H1 (cell line): ENCODE data around the gene PHACTR1. TPM values are rescaled to one million over a fixed set of nuclear protein-coding genes. Genes with fewer than 3 reads are reported as not detected.

Experiments used
- CTCF ChIA-PET: fragments of 300-600 bp; sonication (Branson Sonifier 250); formaldehyde crosslinking; loops from one replicate; lab custom pipeline; 2021; ENCODE audit not compliant: partially characterized antibody; lab: Charles Lee
- POLR2A ChIA-PET: fragments of 300-600 bp; sonication (Branson Sonifier 250); formaldehyde crosslinking; loops from one replicate; lab custom pipeline; 2021; ENCODE audit warnings: inconsistent platforms; ENCODE audit not compliant: partially characterized antibody; lab: Charles Lee
- DNase-seq, 2 experiments: peaks; one replicate each; pipeline versions ENCODE4 v3.0.0 to v3.0.0-alpha.2; 2010 to 2022; ENCODE audit warnings: low spot score in 2 of 2, low read depth in 1 of 2, mixed read lengths in 1 of 2
- FAIRE-seq: peaks from 2 replicates; lab custom pipeline; 2011; peaks lifted over from hg19 to GRCh38; lab: Jason Lieb, UNC
- H2AFZ ChIP-seq: 2 replicates; pipeline ENCODE4 v1.8.1; 2012; ENCODE audit warnings: low read length, inconsistent platforms
- H2AK5ac ChIP-seq: 2 replicates; pipeline ENCODE4 v1.6.1; 2013; ENCODE audit warnings: low read depth, low read length
- H2BK120ac ChIP-seq: replicated peaks from 2 replicates; pipeline ENCODE3; 2013; ENCODE audit warnings: low read depth, low read length, inconsistent platforms
- H2BK12ac ChIP-seq: 2 replicates; pipeline ENCODE4 v1.6.1; 2013; ENCODE audit warnings: low read depth, low read length
- H2BK15ac ChIP-seq: 2 replicates; pipeline ENCODE4 v1.6.1; 2013; ENCODE audit warnings: low read length
- H2BK20ac ChIP-seq: 2 replicates; pipeline ENCODE4 v1.6.1; 2013; ENCODE audit warnings: low read length
- H2BK5ac ChIP-seq: 2 replicates; pipeline ENCODE4 v1.6.1; 2013; ENCODE audit warnings: low read depth, low read length
- H3K14ac ChIP-seq: 2 replicates; pipeline ENCODE4 v1.6.1; 2013; ENCODE audit warnings: inconsistent platforms; ENCODE audit not compliant: insufficient read length
- H3K18ac ChIP-seq: 2 replicates; pipeline ENCODE4 v1.6.1; 2013; ENCODE audit warnings: low read length; ENCODE audit errors: extremely low read depth
- H3K23ac ChIP-seq: 2 replicates; pipeline ENCODE4 v1.6.1; 2013; ENCODE audit warnings: inconsistent platforms; ENCODE audit not compliant: insufficient read length
- H3K23me2 ChIP-seq: 2 replicates; pipeline ENCODE4 v1.6.1; 2013; ENCODE audit warnings: low read depth, low read length
- H3K27ac ChIP-seq: 2 replicates; pipeline ENCODE4 v1.6.1; 2011; ENCODE audit warnings: low read depth, low read length, inconsistent platforms
- H3K27me3 ChIP-seq, 4 experiments: replicated peaks in 1 of 4; 1 replicate in 1 of 4; 2 replicates in 3 of 4; pipeline versions ENCODE4 v1.6.1 to v1.8.1; 2011 to 2013; ENCODE audit warnings: low read length in 3 of 4, mild to moderate bottlenecking in 3 of 4, inconsistent platforms in 2 of 4, mixed read lengths in 2 of 4, moderate library complexity in 1 of 4; ENCODE audit not compliant: control insufficient read depth in 3 of 4, insufficient read depth in 3 of 4; ENCODE audit errors: extremely low read depth in 1 of 4
- H3K36me3 ChIP-seq, 4 experiments: 2 replicates each; pipeline versions ENCODE4 v1.6.1 to v1.8.1; 2011 to 2013; ENCODE audit warnings: mild to moderate bottlenecking in 4 of 4, low read length in 3 of 4, moderate library complexity in 2 of 4, control low read depth in 1 of 4, inconsistent platforms in 1 of 4; ENCODE audit not compliant: insufficient read depth in 4 of 4, control insufficient read depth in 2 of 4
- H3K4ac ChIP-seq: replicated peaks from 2 replicates; pipeline ENCODE3; 2013; ENCODE audit warnings: low read length, low read depth, mixed read lengths, inconsistent platforms; ENCODE audit not compliant: insufficient read length
- H3K4me1 ChIP-seq, 4 experiments: replicated peaks in 1 of 4; 1 replicate in 1 of 4; 2 replicates in 3 of 4; pipeline versions ENCODE4 v1.6.1 to v1.8.1; 2011 to 2013; ENCODE audit warnings: low read length in 3 of 4, inconsistent platforms in 2 of 4, mixed read lengths in 1 of 4; ENCODE audit not compliant: insufficient read depth in 4 of 4, control insufficient read depth in 3 of 4
- H3K4me2 ChIP-seq, 2 experiments: 2 replicates each; pipeline versions ENCODE4 v1.6.1 to v1.8.1; 2011 to 2013; ENCODE audit warnings: low read depth in 2 of 2, low read length in 2 of 2, control low read depth in 1 of 2, inconsistent platforms in 1 of 2, mild to moderate bottlenecking in 1 of 2; ENCODE audit not compliant: insufficient read depth in 1 of 2
- H3K4me3 ChIP-seq, 4 experiments: fragments of 200-600, 300-600 bp in 1 of 4; sonication (generic), shearing (Covaris generic), sonication (Bioruptor Twin) in 1 of 4; 2 replicates each; pipeline versions ENCODE4 v1.5.1 to v1.8.1; 2011 to 2016; ENCODE audit warnings: low read length in 4 of 4, low read depth in 3 of 4, control low read depth in 2 of 4, inconsistent platforms in 2 of 4, mild to moderate bottlenecking in 2 of 4, mixed read lengths in 1 of 4, moderate library complexity in 1 of 4; ENCODE audit not compliant: insufficient read depth in 2 of 4; ENCODE audit errors: extremely low read depth in 1 of 4
- H3K56ac ChIP-seq: replicated peaks from 2 replicates; pipeline ENCODE3; 2013; ENCODE audit warnings: low read depth, mild to moderate bottlenecking, mixed read lengths, low read length, inconsistent platforms; ENCODE audit not compliant: insufficient read length
- H3K79me1 ChIP-seq: 2 replicates; pipeline ENCODE4 v1.6.1; 2013; ENCODE audit warnings: low read depth, low read length, control low read depth
- H3K79me2 ChIP-seq, 2 experiments: 2 replicates each; pipeline versions ENCODE4 v1.6.1 to v1.8.1; 2012 to 2013; ENCODE audit warnings: low read length in 2 of 2, mild to moderate bottlenecking in 2 of 2, inconsistent platforms in 1 of 2; ENCODE audit not compliant: insufficient read depth in 2 of 2, control insufficient read depth in 1 of 2
- H3K9ac ChIP-seq, 4 experiments: replicated peaks in 1 of 4; 1 replicate in 1 of 4; 2 replicates in 3 of 4; pipeline versions ENCODE4 v1.6.1 to v1.8.1; 2011 to 2013; ENCODE audit warnings: low read depth in 3 of 4, low read length in 3 of 4, control low read depth in 2 of 4, mild to moderate bottlenecking in 2 of 4, moderate library complexity in 2 of 4, inconsistent platforms in 1 of 4; ENCODE audit errors: extremely low read depth in 1 of 4
- H3K9me3 ChIP-seq, 2 experiments: 2 replicates each; pipeline versions ENCODE4 v1.6.1 to v1.8.1; 2012 to 2013; ENCODE audit warnings: mild to moderate bottlenecking in 2 of 2, moderate library complexity in 2 of 2, control low read depth in 1 of 2, inconsistent platforms in 1 of 2, low read depth in 1 of 2, low read length in 1 of 2, mixed read lengths in 1 of 2; ENCODE audit not compliant: insufficient read depth in 2 of 2
- H4K20me1 ChIP-seq, 2 experiments: replicated peaks in 1 of 2; 2 replicates each; pipeline versions ENCODE3 to v1.8.1; 2011 to 2013; ENCODE audit warnings: inconsistent platforms in 2 of 2, low read length in 2 of 2, mild to moderate bottlenecking in 1 of 2; ENCODE audit not compliant: insufficient read depth in 2 of 2, control insufficient read depth in 1 of 2
- H4K5ac ChIP-seq: 2 replicates; pipeline ENCODE4 v1.6.1; 2013; ENCODE audit warnings: low read length, low read depth, mixed read lengths, inconsistent platforms; ENCODE audit not compliant: insufficient read length
- H4K8ac ChIP-seq: 2 replicates; pipeline ENCODE4 v1.8.0; 2013; ENCODE audit warnings: mild to moderate bottlenecking, moderate library complexity, low read length, inconsistent platforms; ENCODE audit not compliant: insufficient read depth; ENCODE audit errors: extremely low read depth
- H4K91ac ChIP-seq: replicated peaks from 2 replicates; pipeline ENCODE3; 2013; ENCODE audit warnings: low read length, mixed read lengths, inconsistent platforms; ENCODE audit not compliant: insufficient read length
- ATF2 ChIP-seq: IDR thresholded peaks from 2 replicates; pipeline ENCODE4 v1.6.1; 2012; ENCODE audit warnings: low read length, inconsistent platforms
- CBX5 ChIP-seq: fragments of 300-800, 300-1000 bp; sonication (generic); IDR thresholded peaks from 2 replicates; pipeline ENCODE4 v1.7.1; 2016; ENCODE audit warnings: antibody characterized with exemption, low read length, low read depth
- CBX8 ChIP-seq: fragments of 300-800, 300-1000 bp; sonication (generic); IDR thresholded peaks from 2 replicates; pipeline ENCODE4 v1.7.1; 2016; ENCODE audit warnings: low read depth, low read length, borderline replicate concordance
- CHD1 ChIP-seq: IDR thresholded peaks from 2 replicates; pipeline ENCODE4 v1.6.1; 2012; ENCODE audit warnings: low read depth, low read length, improper control_type of control experiment
- CHD2 ChIP-seq: IDR thresholded peaks from 2 replicates; pipeline ENCODE4 v1.6.1; 2012; ENCODE audit warnings: low read length, improper control_type of control experiment
- GABPA ChIP-seq: IDR thresholded peaks from 2 replicates; pipeline ENCODE4 v1.6.1; 2011; ENCODE audit warnings: mild to moderate bottlenecking, low read length, moderate library complexity, borderline replicate concordance; ENCODE audit not compliant: insufficient read depth
- HDAC6 ChIP-seq: IDR thresholded peaks from one replicate; pipeline ENCODE4 v1.7.1; 2012; ENCODE audit warnings: low read depth, mild to moderate bottlenecking, inconsistent platforms, low read length, moderate library complexity
- RXRA ChIP-seq: IDR thresholded peaks from 2 replicates; pipeline ENCODE4 v1.6.1; 2011; ENCODE audit warnings: low read depth, mild to moderate bottlenecking, low read length, moderate library complexity; ENCODE audit not compliant: insufficient read depth
- SIN3A ChIP-seq, 2 experiments: IDR thresholded peaks in 1 of 2; conservative IDR thresholded peaks in 1 of 2; 2 replicates each; pipeline ENCODE4 v1.6.1; 2011 to 2012; ENCODE audit warnings: low read length in 2 of 2, improper control_type of control experiment in 1 of 2, low read depth in 1 of 2, mild to moderate bottlenecking in 1 of 2
- ZNF274 ChIP-seq: IDR thresholded peaks from 2 replicates; pipeline ENCODE4 v1.7.0; 2012; ENCODE audit warnings: low read length, borderline replicate concordance; ENCODE audit errors: extremely low read depth
- WGBS, 2 experiments: shearing (Covaris generic) in 1 of 2; methylation state at CpG; one replicate each; pipeline versions ENCODE4 v1.1.6 to v1.1.7; 2013 to 2015; ENCODE audit warnings: low lambda C conversion rate in 2 of 2, mixed read lengths in 2 of 2, inconsistent platforms in 1 of 2, low coverage in 1 of 2, missing lambda C conversion rate in 1 of 2; ENCODE audit not compliant: insufficient replicate concordance in 2 of 2, insufficient coverage in 1 of 2, insufficient read length in 1 of 2; ENCODE audit errors: extremely low coverage in 1 of 2, missing lambda C conversion rate in 1 of 2; 5-methylcytosine and 5-hydroxymethylcytosine counted together
- polyA plus RNA-seq, 7 experiments: library from polyadenylated mRNA; depleted of rRNA in 3 of 7; stranded (reverse) in 5 of 7; unstranded in 2 of 7; fragments of >200 nt in 5 of 7; fragments of 200-250 nt in 2 of 7; gene quantifications; 1 replicate in 5 of 7; 2 replicates in 1 of 7; 4 replicates in 1 of 7; pipeline versions ENCODE4 v1.2.1 to v1.2.3, GENCODE V29; 2011 to 2013; ENCODE audit warnings: missing spikeins in 2 of 7, mixed read lengths in 2 of 7
- total RNA-seq: library from RNA; stranded (reverse); fragmentation: NEBNext Ultra II Directional; extraction: Animal tissue kit (Norgen Biotek cat#: 25700); gene quantifications from 2 replicates; pipeline ENCODE4 v1.2.1, GENCODE V29; 2021
- TF ChIP-seq, protein P1 (sequence below): IDR thresholded peaks from 2 replicates; pipeline ENCODE4 v1.6.1; 2012; ENCODE audit warnings: inconsistent platforms

The PHACTR1 gene
- total and polyA plus RNA-seq, 2 of the 8 experiments (the other 6 are each of a cell fraction or from before 2014, with no cell fraction given), result 3.9 to 17.1 TPM

DNA sequence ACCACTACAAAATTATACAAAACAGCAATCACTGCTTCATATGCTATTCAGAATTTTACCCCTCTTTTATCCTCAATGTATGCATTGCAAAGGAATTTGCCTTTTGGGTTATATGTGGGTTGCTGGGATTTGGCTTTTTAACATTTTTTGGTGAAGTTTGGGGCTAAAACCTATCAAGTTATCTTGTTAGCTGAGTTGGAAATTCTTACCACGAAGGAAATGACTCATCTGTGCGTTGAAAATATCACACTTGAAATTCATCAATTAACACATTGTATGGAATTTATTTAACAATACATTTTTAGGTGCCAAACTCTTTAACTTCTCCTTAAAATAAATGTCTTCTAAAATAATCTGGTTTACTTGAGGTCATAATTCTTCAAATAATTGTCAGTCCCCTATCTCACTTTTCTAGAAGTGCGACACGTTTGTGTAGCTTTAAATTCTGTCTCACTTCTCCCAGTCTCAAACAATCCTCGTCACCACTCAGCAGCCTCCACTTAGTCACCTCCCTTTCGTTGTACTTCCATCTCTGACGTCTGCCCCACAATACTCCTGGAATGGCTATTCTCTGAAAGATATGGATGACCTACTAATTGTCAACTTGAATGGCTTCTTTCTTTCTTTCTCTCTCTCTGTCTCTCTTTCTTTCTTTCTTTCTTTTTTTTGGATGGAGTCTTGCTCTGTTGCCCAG is 88.5 kb downstream of the PHACTR1 start:
- no peak overlapping the region for H3K4me2 ChIP-seq
- POLR2A ChIA-PET, result no interaction called here
- 89% methylated on average over 7 of the region's 7 CpGs; no CpG with 5 or more reads in 1 of the 2 experiments for WGBS, 2 experiments
- no peak overlapping the region for H3K23ac ChIP-seq
- H3K14ac ChIP-seq, result no peak overlapping the region
- no peak overlapping the region for H4K5ac ChIP-seq
- H3K4me3 ChIP-seq, result no peak overlapping the region
- H4K20me1 ChIP-seq, result no peaks in the 10 kb centered on the region
- H4K91ac ChIP-seq, result no peak overlapping the region
- H3K27ac ChIP-seq, result no peak overlapping the region
- H3K4ac ChIP-seq, result no peak overlapping the region
- no peak for DNase-seq
- H2BK20ac ChIP-seq, result no peak overlapping the region
- H3K4me1 ChIP-seq, result no peaks in the 10 kb centered on the region
- no peaks in the 10 kb centered on the region for H3K79me1 ChIP-seq
- no peak overlapping the region for H2AK5ac ChIP-seq
- no peaks in the 10 kb centered on the region for H3K9me3 ChIP-seq
- no peaks in the 10 kb centered on the region for H3K79me2 ChIP-seq
- H4K8ac ChIP-seq, result no peak overlapping the region
- H3K27me3 ChIP-seq, result no peaks in the 10 kb centered on the region
- H2BK120ac ChIP-seq, result no peak overlapping the region
- no peak overlapping the region for H2BK15ac ChIP-seq
- no peaks in the 10 kb centered on the region for H3K36me3 ChIP-seq
- CTCF ChIA-PET, result no interaction called here
- H3K23me2 ChIP-seq, result no peaks in the 10 kb centered on the region; the same call in none of the 2 replicates
- no peak for FAIRE-seq
- H3K18ac ChIP-seq, result no peak overlapping the region
- no peak overlapping the region for H3K9ac ChIP-seq
- no peak overlapping the region for H2AFZ ChIP-seq
- H2BK12ac ChIP-seq, result no peak overlapping the region
- H2BK5ac ChIP-seq, result no peak overlapping the region
- TF ChIP-seq SIN3A (conservative IDR thresholded peaks at IDR 0.05 in 1 of 2, IDR thresholded peaks at IDR 0.05 in 1 of 2; ENCODE audit: low read depth in 1 of 2, low read length in 2 of 2) (no peak), HDAC6 (no peak), CBX5 (no peak), CHD1 (no peak), ATF2 (no peak), CBX8 (no peak), GABPA (no peak), ZNF274 (no peak), CHD2 (no peak), RXRA (no peak)
- TF ChIP-seq, protein P1, sequence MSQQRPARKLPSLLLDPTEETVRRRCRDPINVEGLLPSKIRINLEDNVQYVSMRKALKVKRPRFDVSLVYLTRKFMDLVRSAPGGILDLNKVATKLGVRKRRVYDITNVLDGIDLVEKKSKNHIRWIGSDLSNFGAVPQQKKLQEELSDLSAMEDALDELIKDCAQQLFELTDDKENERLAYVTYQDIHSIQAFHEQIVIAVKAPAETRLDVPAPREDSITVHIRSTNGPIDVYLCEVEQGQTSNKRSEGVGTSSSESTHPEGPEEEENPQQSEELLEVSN, result no peak
- H3K56ac ChIP-seq, result no peak overlapping the region
